NT2/D1 (cell line): Measurements from ENCODE around the gene TFPI.

Source experiments
- DNase-seq: peaks from one replicate; pipeline ENCODE4 v3.0.0-alpha.2; 2011; ENCODE audit warnings: low read depth, low spot score
- H3K27me3 ChIP-seq: 2 replicates; pipeline ENCODE4 v1.6.0; 2011; ENCODE audit warnings: mild to moderate bottlenecking; ENCODE audit not compliant: insufficient read length, insufficient read depth
- H3K36me3 ChIP-seq: 2 replicates; pipeline ENCODE4 v1.6.1; 2011; ENCODE audit warnings: mild to moderate bottlenecking, low read length, mixed read lengths; ENCODE audit not compliant: insufficient read depth, insufficient read length
- H3K4me1 ChIP-seq: 2 replicates; pipeline ENCODE4 v1.5.1; 2011; ENCODE audit not compliant: insufficient read depth, insufficient read length
- H3K4me3 ChIP-seq: 2 replicates; pipeline ENCODE4 v1.5.1; 2011; ENCODE audit warnings: low read depth; ENCODE audit not compliant: insufficient read length
- H3K9ac ChIP-seq: 2 replicates; pipeline ENCODE4 v1.6.0; 2011; ENCODE audit warnings: low read depth; ENCODE audit not compliant: insufficient read length
- H3K9me3 ChIP-seq: 2 replicates; pipeline ENCODE4 v1.5.1; 2011; ENCODE audit warnings: mild to moderate bottlenecking, low read length; ENCODE audit not compliant: insufficient read depth
- SUZ12 ChIP-seq: IDR thresholded peaks from 2 replicates; pipeline ENCODE4 v1.6.1; 2011; ENCODE audit not compliant: insufficient read length, insufficient read depth; ENCODE audit errors: extremely low read depth
- YY1 ChIP-seq: IDR thresholded peaks from 2 replicates; pipeline ENCODE4 v1.6.1; 2011; ENCODE audit not compliant: insufficient read length, insufficient read depth
- ZNF274 ChIP-seq: IDR thresholded peaks from 2 replicates; pipeline ENCODE4 v1.6.1; 2011; ENCODE audit warnings: mild to moderate bottlenecking, low read depth, low read length

Gene TFPI

DNA sequence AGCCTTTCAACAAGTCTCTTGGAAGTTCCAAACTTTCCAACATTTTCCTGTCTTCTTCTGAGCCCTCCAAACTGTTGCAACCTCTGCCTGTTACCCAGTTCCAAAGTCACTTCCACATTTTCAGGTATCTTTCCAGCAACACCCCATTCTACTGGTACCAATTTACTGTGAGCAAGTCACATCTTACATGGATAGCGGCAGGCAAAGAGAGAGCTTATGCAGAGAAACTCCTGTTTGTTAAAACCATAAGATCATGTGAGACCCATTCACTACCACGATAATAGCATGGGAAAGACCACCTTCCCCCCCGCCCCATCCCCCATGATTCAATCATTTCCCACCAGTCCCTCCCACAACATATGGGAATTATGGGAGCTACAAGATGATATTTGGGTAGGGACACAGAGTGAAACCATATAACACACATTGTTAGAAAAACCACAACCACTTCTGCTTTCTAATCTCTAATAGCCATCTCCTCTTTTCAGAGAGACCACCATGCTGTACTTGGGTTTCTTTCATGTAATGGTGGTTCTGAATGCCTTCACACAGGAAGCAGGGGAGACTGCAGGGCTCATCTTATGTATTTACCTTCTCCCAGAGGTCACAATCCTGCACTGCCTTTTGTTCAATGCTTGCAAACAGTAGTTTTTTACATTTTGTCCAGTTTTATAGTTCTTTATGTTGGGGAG is 60.2 kb downstream of the TFPI start:
- no peak for TF ChIP-seq SUZ12
- no peak for TF ChIP-seq ZNF274
- no peak for TF ChIP-seq YY1
- Histone ChIP-seq H3K27me3 (no peaks in the 10 kb centered on the region), H3K4me1 (no peaks in the 10 kb centered on the region), H3K9me3 (peaks cover 16% of the 10 kb centered on the region; the same call in 1 of the 2 replicates), H3K9ac (no peak overlapping the region), H3K36me3 (no peaks in the 10 kb centered on the region), H3K4me3 (no peak overlapping the region)
- no peak for DNase-seq

DNA sequence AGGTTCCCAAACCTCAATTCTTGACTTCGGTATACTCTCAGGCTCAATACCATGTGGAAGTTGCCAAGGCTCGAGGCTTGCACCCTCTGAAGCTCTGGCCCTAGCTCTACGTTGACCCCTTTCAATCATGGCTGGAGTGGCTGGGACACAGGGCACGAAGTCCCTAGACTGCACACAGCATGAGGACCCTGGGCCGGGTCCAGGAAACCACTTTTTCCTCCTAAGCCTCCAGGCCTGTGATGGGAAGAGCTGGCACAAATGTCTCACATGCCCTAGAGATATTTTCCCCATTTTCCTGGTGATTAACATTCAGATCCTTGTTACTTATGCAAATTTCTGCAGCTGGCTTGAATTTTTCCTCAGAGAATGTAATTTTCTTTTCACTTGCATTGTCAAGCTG is 61.1 kb downstream of the TFPI start:
- Histone ChIP-seq H3K4me3 (no peak overlapping the region), H3K27me3 (no peaks in the 10 kb centered on the region), H3K9ac (no peak overlapping the region), H3K36me3 (no peaks in the 10 kb centered on the region), H3K9me3 (peaks cover 16% of the 10 kb centered on the region; the same call in 1 of the 2 replicates), H3K4me1 (no peaks in the 10 kb centered on the region)
- no peak for TF ChIP-seq YY1
- TF ChIP-seq ZNF274 = no peak
- no peak for TF ChIP-seq SUZ12
- no peak for DNase-seq

DNA sequence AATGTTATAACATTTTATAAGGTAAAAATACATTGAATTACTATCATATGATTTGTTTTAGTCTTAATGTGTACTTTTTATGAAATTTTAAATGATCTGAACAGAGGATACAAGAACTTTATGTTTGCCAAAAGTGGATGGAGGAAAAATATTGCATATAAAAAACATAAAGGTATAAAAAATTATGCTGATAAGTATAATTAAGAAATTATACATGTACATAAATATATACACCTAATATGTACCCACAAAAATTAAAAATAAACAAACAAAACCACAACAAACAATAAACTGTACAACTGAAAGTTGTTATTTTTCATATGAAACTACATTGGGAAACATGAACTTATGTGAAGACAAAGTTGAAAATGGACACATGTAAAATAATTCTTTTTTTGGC is 68.0 kb downstream of the TFPI start:
- TF ChIP-seq SUZ12 = no peak
- no peak for TF ChIP-seq ZNF274
- TF ChIP-seq YY1 = no peak
- Histone ChIP-seq H3K36me3 (no peaks in the 10 kb centered on the region), H3K4me3 (no peak overlapping the region), H3K27me3 (no peaks in the 10 kb centered on the region), H3K9ac (no peak overlapping the region), H3K9me3 (no peaks in the 10 kb centered on the region), H3K4me1 (no peaks in the 10 kb centered on the region)
- DNase-seq = no peak

DNA sequence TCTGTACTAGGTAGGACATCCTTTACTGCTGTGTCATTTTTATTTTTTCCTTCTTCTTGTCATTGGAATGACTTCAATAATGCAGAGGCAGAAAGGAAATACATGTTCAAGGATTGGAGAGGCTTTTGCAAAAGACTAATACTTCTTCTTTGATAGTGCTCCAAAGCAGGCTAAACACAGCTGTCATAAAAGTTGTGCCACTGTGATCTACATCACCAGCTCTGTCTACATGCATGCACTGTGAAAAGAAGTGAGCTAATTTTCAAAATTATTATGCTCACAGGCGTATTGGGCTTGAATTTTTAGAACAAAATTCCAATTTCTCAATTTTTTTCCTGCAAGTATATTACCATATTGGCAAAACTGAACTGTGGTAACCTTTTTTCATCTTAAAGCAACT is 68.7 kb downstream of the TFPI start:
- Histone ChIP-seq H3K4me3 (no peak overlapping the region), H3K27me3 (no peaks in the 10 kb centered on the region), H3K9ac (no peak overlapping the region), H3K9me3 (no peaks in the 10 kb centered on the region), H3K36me3 (no peaks in the 10 kb centered on the region), H3K4me1 (no peaks in the 10 kb centered on the region)
- no peak for DNase-seq
- no peak for TF ChIP-seq YY1
- TF ChIP-seq SUZ12 = no peak

DNA sequence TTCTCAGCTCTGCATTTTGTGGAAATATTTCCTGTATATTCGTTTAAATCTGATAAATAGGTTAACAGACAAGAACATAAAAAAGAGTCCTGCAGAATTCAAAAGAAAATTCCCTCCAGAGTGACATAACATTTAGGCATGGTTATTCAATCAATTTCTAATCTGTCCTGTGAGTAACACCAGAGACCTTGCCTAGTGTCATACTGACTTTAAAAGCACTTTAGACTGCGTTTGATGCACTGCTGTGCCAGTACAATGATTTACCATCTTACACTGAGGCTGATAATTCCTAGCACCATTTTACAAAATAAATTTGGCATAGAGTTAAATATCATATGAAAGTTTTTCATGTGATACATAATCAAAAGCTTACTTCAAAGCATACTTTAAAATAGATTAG is 70.7 kb downstream of the TFPI start:
- Histone ChIP-seq H3K36me3 (no peaks in the 10 kb centered on the region), H3K27me3 (no peaks in the 10 kb centered on the region), H3K4me1 (no peaks in the 10 kb centered on the region), H3K9ac (no peak overlapping the region), H3K9me3 (no peaks in the 10 kb centered on the region), H3K4me3 (no peak overlapping the region)
- no peak for DNase-seq
- no peak for TF ChIP-seq ZNF274
- no peak for TF ChIP-seq YY1
- TF ChIP-seq SUZ12 = no peak

DNA sequence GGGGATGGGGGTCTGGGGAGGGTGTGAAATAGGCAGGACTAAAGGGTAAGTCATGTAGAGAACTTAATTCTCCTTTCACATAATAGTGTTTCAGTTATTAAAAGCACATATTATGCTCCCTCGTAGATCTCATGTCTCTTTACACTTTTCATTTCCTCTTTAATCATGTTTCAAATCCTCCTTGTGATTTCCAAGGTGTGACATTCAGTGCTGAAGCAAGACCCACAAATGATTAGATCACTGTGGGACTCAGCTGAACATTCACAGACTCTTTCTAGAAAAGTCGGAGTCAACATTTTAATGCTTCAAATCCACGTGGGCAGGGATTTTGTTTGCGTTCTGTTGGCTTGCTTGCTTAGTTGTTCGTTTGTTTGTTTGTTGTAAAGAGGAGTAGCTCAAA is 71.4 kb downstream of the TFPI start:
- no peaks in the 10 kb centered on the region for H3K27me3 ChIP-seq
- H3K36me3 ChIP-seq = no peaks in the 10 kb centered on the region
- H3K4me1 ChIP-seq = no peaks in the 10 kb centered on the region
- no peak for TF ChIP-seq ZNF274
- no peak for TF ChIP-seq SUZ12
- no peak for TF ChIP-seq YY1
- DNase-seq = no peak
- no peak overlapping the region for H3K9ac ChIP-seq
- no peaks in the 10 kb centered on the region for H3K9me3 ChIP-seq
- no peak overlapping the region for H3K4me3 ChIP-seq

DNA sequence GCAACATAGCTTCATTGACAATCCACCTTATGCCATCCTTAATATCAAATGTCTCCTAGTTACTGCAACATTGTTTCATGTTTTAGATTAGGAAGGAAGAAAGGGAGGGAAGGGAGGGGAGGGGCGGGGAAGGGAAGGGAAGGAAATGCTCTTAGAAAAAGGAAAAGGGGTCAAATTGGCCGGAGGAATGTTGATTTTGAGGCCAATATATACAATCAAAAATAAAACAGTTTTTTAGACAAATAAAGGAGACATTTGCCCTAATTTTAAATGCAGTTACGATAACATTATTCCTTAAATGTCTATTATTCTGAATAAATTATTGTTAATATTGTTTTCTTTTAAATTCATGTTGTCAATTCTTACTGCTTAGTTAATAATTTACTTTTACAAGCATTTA is 72.7 kb downstream of the TFPI start:
- H3K4me3 ChIP-seq = no peak overlapping the region
- no peaks in the 10 kb centered on the region for H3K27me3 ChIP-seq
- no peaks in the 10 kb centered on the region for H3K9me3 ChIP-seq
- H3K4me1 ChIP-seq = no peaks in the 10 kb centered on the region
- no peak overlapping the region for H3K9ac ChIP-seq
- no peak for TF ChIP-seq ZNF274
- TF ChIP-seq YY1 = no peak
- TF ChIP-seq SUZ12 = no peak
- no peak for DNase-seq
- no peaks in the 10 kb centered on the region for H3K36me3 ChIP-seq

DNA sequence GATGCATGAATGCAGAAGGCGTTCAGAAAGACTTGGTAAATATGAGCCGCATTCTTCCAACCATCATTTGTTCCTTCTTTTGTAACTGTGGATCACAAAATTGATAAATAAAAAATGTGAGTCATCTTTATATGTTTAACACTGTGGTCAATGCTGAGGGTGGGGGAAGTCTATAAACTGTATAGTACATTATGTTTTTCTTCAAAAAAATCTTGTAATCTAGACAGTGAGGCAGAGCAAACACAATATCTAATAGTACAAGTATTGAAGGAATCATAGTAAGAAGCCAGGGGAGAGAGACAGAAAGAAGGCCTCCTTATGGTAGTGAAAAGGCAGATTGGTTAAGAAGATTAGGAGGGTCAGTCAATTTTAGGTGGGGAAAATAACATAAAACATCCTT is 75.5 kb downstream of the TFPI start:
- TF ChIP-seq YY1 (no peak), ZNF274 (no peak), SUZ12 (no peak)
- no peaks in the 10 kb centered on the region for H3K9me3 ChIP-seq
- H3K27me3 ChIP-seq = no peaks in the 10 kb centered on the region
- no peak overlapping the region for H3K9ac ChIP-seq
- DNase-seq = no peak
- no peak overlapping the region for H3K4me3 ChIP-seq
- no peaks in the 10 kb centered on the region for H3K4me1 ChIP-seq
- no peaks in the 10 kb centered on the region for H3K36me3 ChIP-seq
